Activated CD8-positive, alpha-beta T cell treated with anti-CD3 and anti-CD28 coated beads, Interleukin-2, amount 10 ng/mL, durations not matched to agents 7 days and 5 days (primary cell): ENCODE data around the gene HOXB13. TPM values are rescaled to one million over a fixed set of nuclear protein-coding genes. Genes with fewer than 3 reads are reported as not detected.

Source experiments
- ATAC-seq: fragments of 150-1000 bp; cut with Tn5 transposase; one replicate; pipeline ENCODE4 v1.10.0; 2021; ENCODE audit warnings: moderate library complexity
- CTCF ChIA-PET: fragments of 350-600 bp; sonication (Branson Sonifier 250); formaldehyde crosslinking; loops from one replicate; lab custom pipeline; 2021; ENCODE audit warnings: antibody characterized with exemption; lab: Charles Lee
- POLR2A ChIA-PET: fragments of 350-600 bp; sonication (Branson Sonifier 250); formaldehyde crosslinking; loops from one replicate; lab custom pipeline; 2021; ENCODE audit warnings: antibody characterized with exemption; lab: Charles Lee
- DNase-seq: peaks from one replicate; pipeline ENCODE4 v3.0.0-alpha.2; 2020
- H3K27ac Mint-ChIP-seq: one replicate; pipeline ENCODE4 v1.8.0; 2021; ENCODE audit warnings: mild to moderate bottlenecking, mixed read lengths
- H3K27me3 Mint-ChIP-seq: one replicate; pipeline ENCODE4 v1.8.0; 2021; ENCODE audit warnings: low read depth, mixed read lengths
- H3K36me3 Mint-ChIP-seq: one replicate; pipeline ENCODE4 v1.8.0; 2021; ENCODE audit warnings: low read depth, mixed read lengths
- H3K4me1 Mint-ChIP-seq: one replicate; pipeline ENCODE4 v1.8.0; 2021; ENCODE audit warnings: low read depth, mixed read lengths
- H3K4me3 Mint-ChIP-seq: one replicate; pipeline ENCODE4 v1.8.0; 2021; ENCODE audit warnings: mild to moderate bottlenecking, mixed read lengths
- H3K9me3 Mint-ChIP-seq: one replicate; pipeline ENCODE4 v1.8.0; 2022; ENCODE audit warnings: mixed read lengths; ENCODE audit not compliant: insufficient read depth
- total RNA-seq, 2 experiments: library from RNA; stranded (reverse); gene quantifications; one replicate each; pipeline ENCODE4 v1.2.3, GENCODE V29; 2021

Gene HOXB13
- total RNA-seq: not detected

DNA sequence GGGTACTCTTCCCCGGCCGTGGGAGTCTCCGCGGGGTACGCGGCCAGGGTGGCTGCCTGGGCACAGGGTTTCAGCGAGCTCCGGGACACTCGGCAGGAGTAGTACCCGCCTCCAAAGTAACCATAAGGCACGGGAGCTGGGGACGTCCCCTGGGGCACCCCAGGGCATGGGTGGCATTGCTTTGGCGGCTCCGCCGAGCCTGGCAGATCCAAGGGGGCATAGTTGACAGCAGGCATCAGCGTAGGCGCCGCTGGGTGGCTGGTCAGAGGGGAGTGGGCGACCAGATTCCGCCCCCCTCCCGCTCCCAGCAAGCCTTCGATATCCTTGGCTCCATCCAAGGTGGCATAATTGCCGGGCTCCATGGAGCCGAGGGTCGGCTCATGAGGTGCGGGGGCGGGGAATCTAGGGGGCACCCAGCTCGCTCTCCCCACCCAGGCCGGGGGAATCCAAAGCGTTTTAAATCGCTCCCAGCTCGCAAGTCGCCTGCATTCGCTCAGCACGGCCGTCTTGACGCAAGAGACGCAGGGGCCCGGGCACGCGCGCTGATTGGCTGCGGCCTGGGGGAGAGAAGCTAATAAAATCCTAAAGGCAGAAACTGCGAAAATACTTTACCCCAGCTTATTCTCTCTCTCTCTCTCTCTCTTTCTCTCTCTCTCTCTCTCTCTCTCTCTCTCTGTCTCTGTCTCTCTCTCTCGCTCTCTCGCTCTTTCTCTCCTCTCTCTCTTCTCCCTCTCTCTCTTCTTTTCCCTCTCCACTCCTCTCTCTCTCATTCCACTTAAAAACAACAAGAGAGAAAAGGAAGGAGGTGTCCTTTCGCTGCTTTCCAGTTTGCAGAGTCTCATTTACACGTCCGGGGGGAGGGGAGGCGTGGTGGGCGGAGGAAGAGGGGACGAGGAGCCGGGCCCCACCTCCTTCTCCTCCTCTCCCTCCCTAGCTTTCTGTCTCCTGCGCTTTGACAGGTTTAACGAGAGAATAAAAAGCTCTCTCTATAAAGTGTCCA lies at the start of gene HOXB13:
Gene HOXB13 (minus strand): TSS at position 519 of the 1,000 bp plus-strand sequence. CDS start 157 bp downstream, at position 362.
- Mint-ChIP-seq H3K4me1 (peaks cover 43% of the 10 kb centered on the region), H3K27me3 (peaks cover 94% of the 10 kb centered on the region), H3K9me3 (no peaks in the 10 kb centered on the region), H3K36me3 (no peaks in the 10 kb centered on the region), H3K27ac (peak within 1 kb of the TSS; percentile 60), H3K4me3 (peak within 1 kb of the TSS; percentile 38)
- POLR2A ChIA-PET: interaction anchor here (0.6 kb wide), 1 partner anchor 8 kb away, joined by 3 read pairs; no protein-coding TSS in a partner anchor
- DNase-seq (peak; percentile 49), ATAC-seq (no peak)
- CTCF ChIA-PET: interaction anchor here (1.0 to 2.2 kb wide), 4 partner anchors 9 to 76 kb away, joined by 3 to 6 read pairs (median 4); no protein-coding TSS in a partner anchor

DNA sequence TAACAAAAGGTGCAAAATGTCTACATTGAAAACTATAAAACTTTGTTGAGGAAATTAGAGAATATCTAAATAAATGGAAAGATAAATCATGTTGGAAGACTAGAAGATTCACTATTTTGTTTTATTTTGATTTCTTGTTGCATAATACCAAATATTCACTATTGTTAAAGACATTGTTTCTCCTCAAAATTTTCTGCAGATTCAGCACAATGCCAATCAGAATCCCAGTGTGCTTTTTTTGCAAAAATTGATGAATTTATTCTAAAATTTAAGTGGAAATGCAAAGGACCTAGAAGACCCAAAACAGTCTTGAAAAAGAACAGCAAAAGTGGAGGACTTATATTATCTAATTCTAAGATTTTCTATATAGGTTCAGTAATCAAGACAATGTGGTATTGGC lies 48.1 kb upstream of the HOXB13 start:
- Mint-ChIP-seq H3K9me3 (no peaks in the 10 kb centered on the region), H3K27me3 (peaks cover 34% of the 10 kb centered on the region), H3K36me3 (no peaks in the 10 kb centered on the region), H3K27ac (no peak overlapping the region), H3K4me3 (no peak overlapping the region), H3K4me1 (no peaks in the 10 kb centered on the region)
- DNase-seq (no peak), ATAC-seq (no peak)
- ChIA-PET CTCF (interaction anchor here (0.9 kb wide), 1 partner anchor 98 kb away, joined by 3 read pairs; no protein-coding TSS in a partner anchor), POLR2A (no interaction called here)

DNA sequence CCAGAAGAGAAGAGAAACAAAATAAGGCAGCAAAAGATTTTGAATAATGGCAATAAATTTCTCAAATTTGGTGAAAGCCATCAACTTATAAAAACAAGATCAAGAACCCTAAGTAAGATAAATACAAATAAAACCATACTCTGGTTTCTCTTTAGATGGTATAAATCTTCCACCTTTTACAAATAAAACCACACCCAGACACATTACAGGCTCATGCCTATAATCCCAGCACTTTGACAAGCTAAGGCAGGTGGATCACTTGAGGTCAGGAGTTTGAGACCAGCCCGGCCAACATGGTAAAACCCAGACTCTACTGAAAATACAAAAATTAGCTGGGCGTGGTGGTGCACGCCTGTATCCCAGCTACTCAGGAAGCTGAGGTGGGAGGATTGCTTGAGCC lies 44.7 kb upstream of the HOXB13 start:
- Mint-ChIP-seq H3K36me3 (no peaks in the 10 kb centered on the region), H3K4me3 (no peak overlapping the region), H3K4me1 (peaks cover 5% of the 10 kb centered on the region), H3K27ac (no peak overlapping the region), H3K9me3 (no peaks in the 10 kb centered on the region), H3K27me3 (peaks cover 32% of the 10 kb centered on the region)
- no peak for ATAC-seq
- ChIA-PET CTCF (interaction anchor here (1.1 kb wide), 1 partner anchor 111 kb away, joined by 4 read pairs; no protein-coding TSS in a partner anchor), POLR2A (no interaction called here)
- DNase-seq: no peak

DNA sequence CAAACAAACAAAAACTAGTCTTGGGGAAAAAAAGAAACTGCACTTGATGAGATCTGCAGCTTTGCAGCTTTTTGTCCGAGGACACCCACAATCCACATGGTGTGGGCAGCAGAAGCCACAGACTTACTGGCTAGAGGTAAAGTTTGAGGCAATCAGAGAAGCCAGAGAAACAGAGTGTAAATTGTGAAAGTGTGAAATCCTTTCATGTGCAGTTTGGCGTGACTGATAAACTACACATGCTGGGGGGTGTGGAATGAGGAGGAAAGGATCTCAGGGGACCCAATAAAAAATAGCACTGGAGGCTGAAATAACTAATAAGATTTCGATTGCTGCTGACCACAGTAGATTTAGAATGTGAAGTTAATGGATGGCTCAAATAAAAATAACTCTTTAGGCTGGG lies 42.4 kb upstream of the HOXB13 start:
- H3K27ac Mint-ChIP-seq: no peak overlapping the region
- ATAC-seq (no peak), DNase-seq (no peak)
- no peak overlapping the region for H3K4me3 Mint-ChIP-seq
- H3K27me3 Mint-ChIP-seq: peaks cover 38% of the 10 kb centered on the region
- ChIA-PET CTCF (interaction anchor here (2.9 kb wide), 1 partner anchor 92 kb away, joined by 14 read pairs; no protein-coding TSS in a partner anchor), POLR2A (no interaction called here)
- H3K36me3 Mint-ChIP-seq: no peaks in the 10 kb centered on the region
- H3K9me3 Mint-ChIP-seq: no peaks in the 10 kb centered on the region
- peaks cover 5% of the 10 kb centered on the region for H3K4me1 Mint-ChIP-seq

DNA sequence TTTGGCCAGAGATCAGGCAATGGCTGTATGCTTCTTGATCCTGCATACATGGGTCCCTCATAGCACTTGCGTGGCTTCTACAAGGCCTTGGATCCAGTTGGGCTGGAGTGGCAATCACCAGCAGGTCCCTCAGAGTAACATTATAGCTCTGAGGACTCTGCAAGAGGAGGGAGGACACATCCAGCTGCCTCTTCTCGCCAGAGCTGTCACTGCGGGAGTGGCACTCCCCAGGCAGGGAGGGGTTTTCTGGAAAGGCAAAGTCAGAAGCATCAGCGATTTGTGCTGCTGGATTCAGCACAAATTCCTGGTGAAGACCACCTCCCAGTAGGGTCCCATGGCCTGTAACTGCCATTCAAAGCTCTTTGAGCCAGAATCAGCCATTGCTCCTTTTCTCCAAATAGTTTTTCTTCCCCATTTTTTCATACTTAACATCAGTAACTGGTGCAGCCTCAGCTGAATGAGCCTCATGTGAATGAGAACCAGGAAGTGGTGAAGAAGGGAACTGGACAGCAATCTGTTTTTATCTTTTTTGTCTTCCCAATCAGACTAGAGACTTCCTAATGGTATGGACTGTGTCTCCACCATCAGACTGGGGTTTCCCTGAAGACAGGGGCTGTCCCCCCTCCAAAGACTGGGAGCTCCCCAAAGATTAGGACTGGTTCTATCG lies 40.6 kb upstream of the HOXB13 start:
- POLR2A ChIA-PET: no interaction called here
- Mint-ChIP-seq H3K4me3 (no peak overlapping the region), H3K27me3 (peaks cover 37% of the 10 kb centered on the region), H3K4me1 (peaks cover 5% of the 10 kb centered on the region), H3K27ac (no peak overlapping the region), H3K9me3 (no peaks in the 10 kb centered on the region), H3K36me3 (no peaks in the 10 kb centered on the region)
- ATAC-seq: no peak
- DNase-seq: no peak
- CTCF ChIA-PET: interaction anchor here (0.6 to 2.9 kb wide), 5 partner anchors 35 to 110 kb away, joined by 3 to 14 read pairs (median 3); no protein-coding TSS in a partner anchor

DNA sequence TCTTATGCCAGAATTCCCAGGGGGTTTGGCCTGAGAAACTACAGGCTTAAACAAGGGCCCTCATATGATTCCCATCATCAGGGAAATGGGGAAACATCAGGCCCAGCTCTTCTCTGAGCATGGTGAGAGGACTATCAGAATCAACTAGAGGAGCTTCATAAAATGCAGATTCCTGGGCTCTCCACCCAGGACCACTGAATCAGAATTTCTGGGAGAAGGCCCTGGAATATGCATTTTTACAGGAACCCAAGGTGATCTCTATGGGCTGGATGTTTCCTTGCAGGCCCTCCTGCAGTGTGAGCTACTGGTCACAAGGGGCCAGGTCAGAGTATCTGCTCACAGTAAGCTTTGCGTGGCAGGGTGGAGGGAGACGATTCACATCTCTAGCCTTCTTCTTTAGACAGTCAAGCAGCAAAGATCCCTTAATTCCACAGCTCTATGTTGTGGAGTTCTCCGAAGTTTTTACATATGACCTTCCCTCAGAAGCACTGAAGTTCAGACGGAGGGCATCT lies 38.8 kb upstream of the HOXB13 start:
- Mint-ChIP-seq H3K4me1 (peaks cover 5% of the 10 kb centered on the region), H3K36me3 (no peaks in the 10 kb centered on the region), H3K4me3 (no peak overlapping the region), H3K9me3 (no peaks in the 10 kb centered on the region), H3K27ac (no peak overlapping the region), H3K27me3 (peaks cover 43% of the 10 kb centered on the region)
- DNase-seq: no peak
- POLR2A ChIA-PET: no interaction called here
- CTCF ChIA-PET: interaction anchor here (0.9 to 2.8 kb wide), 6 partner anchors 43 to 247 kb away, joined by 3 to 12 read pairs (median 4); no protein-coding TSS in a partner anchor
- no peak for ATAC-seq

DNA sequence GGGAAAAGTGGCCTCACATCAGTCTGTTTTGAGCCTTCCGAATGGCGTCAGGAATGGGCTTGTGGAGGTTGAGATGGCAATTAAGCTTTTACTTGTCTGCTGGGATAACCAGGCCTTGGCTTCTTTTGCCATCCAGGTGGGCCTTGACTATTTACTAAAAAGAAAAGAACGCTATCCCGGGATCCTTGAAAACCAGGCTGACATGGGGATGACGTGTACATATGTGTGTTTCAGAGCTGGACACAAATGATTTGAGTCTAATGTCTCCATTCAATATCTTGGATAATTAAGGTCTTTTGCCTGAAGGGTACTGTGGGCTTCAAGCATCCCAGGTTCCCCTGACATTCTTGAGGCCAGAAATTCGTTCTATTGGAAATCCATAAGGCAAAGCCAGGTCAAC lies 32.6 kb upstream of the HOXB13 start:
- DNase-seq (no peak), ATAC-seq (no peak)
- no peaks in the 10 kb centered on the region for H3K36me3 Mint-ChIP-seq
- ChIA-PET POLR2A (no interaction called here), CTCF (interaction anchor here (0.7 kb wide), 1 partner anchor 118 kb away, joined by 3 read pairs; no protein-coding TSS in a partner anchor)
- no peaks in the 10 kb centered on the region for H3K4me1 Mint-ChIP-seq
- H3K9me3 Mint-ChIP-seq: no peaks in the 10 kb centered on the region
- H3K27ac Mint-ChIP-seq: no peak overlapping the region
- H3K27me3 Mint-ChIP-seq: peaks cover 66% of the 10 kb centered on the region
- no peak overlapping the region for H3K4me3 Mint-ChIP-seq

DNA sequence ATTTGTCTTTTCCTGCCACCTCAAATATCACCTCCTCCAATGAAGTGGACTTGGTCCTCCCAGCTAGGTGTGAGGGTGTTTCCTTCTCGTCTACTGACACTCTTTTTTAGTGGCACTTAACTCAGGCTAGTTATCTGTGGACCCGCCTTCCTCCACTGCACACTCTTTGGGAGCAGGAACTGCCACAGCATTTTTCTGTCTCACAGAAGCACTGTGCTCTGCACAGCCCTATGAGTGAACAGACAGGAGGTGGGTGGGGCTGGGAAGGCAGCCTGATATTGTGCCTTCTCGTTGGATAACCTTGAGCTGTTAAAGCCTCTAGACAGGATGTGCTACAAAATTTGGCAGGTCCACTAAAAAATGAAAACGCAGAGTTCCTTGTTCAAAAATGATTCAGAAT lies 31.9 kb upstream of the HOXB13 start:
- H3K27ac Mint-ChIP-seq: no peak overlapping the region
- POLR2A ChIA-PET: no interaction called here
- no peaks in the 10 kb centered on the region for H3K9me3 Mint-ChIP-seq
- ATAC-seq (no peak), DNase-seq (no peak)
- H3K4me1 Mint-ChIP-seq: no peaks in the 10 kb centered on the region
- no peak overlapping the region for H3K4me3 Mint-ChIP-seq
- H3K36me3 Mint-ChIP-seq: no peaks in the 10 kb centered on the region
- CTCF ChIA-PET: interaction anchor here (0.7 kb wide), 1 partner anchor 118 kb away, joined by 3 read pairs; no protein-coding TSS in a partner anchor
- peaks cover 72% of the 10 kb centered on the region for H3K27me3 Mint-ChIP-seq

DNA sequence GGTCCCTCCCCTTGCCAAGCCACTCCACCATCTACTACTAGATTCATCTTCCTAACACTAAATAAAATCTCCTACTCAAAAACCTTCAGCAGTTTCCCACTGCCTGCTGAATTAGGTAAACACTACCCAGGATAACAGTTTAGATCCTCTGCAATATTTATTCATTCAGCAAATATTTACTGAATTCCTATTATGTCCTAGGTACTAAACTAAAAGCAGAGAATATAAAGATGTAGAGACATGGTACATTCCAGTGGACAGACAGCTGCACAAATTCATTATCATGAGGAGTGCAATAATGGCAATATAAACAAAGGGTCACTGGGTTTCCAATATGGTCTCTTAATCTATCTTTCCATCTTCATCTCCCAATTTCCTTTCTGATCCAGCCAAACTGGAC lies 30.7 kb upstream of the HOXB13 start:
- no peaks in the 10 kb centered on the region for H3K4me1 Mint-ChIP-seq
- H3K4me3 Mint-ChIP-seq: no peak overlapping the region
- ATAC-seq: no peak
- no peak for DNase-seq
- ChIA-PET CTCF (interaction anchor here (0.8 kb wide), 1 partner anchor 81 kb away, joined by 3 read pairs; no protein-coding TSS in a partner anchor), POLR2A (no interaction called here)
- H3K27ac Mint-ChIP-seq: no peak overlapping the region
- no peaks in the 10 kb centered on the region for H3K36me3 Mint-ChIP-seq
- peaks cover 74% of the 10 kb centered on the region for H3K27me3 Mint-ChIP-seq
- H3K9me3 Mint-ChIP-seq: no peaks in the 10 kb centered on the region

DNA sequence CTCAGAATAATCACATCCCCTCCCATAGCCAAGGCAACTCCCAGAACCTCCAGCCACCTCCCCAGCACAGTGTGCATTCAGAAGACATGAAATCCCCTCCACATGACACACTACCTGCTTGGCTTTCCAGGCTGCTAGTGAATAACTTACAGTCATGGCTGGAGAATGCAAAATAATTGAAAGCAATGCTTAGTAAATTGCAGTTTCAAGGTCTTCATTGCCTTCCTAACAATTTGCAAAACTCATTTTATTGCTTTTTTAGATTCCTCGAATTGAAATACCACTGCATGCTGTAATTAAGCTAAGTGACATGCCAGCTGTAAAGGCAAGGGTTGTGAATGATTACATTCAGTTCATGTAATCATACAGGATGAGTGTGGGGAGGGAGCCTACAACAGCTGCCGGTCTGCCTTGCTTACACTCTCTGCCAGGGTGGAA lies 29.0 kb upstream of the HOXB13 start:
- ATAC-seq (no peak), DNase-seq (no peak)
- Mint-ChIP-seq H3K4me3 (no peak overlapping the region), H3K27ac (no peak overlapping the region), H3K4me1 (no peaks in the 10 kb centered on the region), H3K27me3 (peaks cover 79% of the 10 kb centered on the region), H3K36me3 (no peaks in the 10 kb centered on the region), H3K9me3 (no peaks in the 10 kb centered on the region)
- POLR2A ChIA-PET: no interaction called here
- CTCF ChIA-PET: interaction anchor here (0.9 to 1.1 kb wide), 2 partner anchors 33 to 122 kb away, joined by 3 to 5 read pairs; no protein-coding TSS in a partner anchor

DNA sequence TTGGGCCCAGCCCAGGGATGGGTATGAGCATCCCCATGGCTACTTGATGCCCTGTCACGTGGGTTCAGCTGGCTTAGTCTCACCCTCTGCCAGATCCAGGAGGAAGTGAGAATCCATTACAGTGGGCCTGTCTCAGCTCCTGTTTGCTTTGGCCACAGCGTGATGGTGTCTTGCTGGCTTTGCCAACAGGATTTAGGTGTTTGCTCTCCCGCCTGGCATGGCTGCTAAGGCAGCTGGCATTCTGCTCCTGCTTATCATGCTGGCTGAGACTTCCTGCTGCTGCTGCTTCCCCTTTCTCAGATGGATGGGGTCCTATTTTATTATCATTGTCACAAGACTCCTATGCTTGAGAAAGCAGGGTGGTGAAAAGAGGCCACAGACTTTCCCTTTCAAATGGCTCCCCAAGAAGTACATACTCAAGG lies 28.3 kb upstream of the HOXB13 start:
- no peaks in the 10 kb centered on the region for H3K4me1 Mint-ChIP-seq
- ChIA-PET CTCF (interaction anchor here (2.3 kb wide), 1 partner anchor 32 kb away, joined by 6 read pairs; no protein-coding TSS in a partner anchor), POLR2A (no interaction called here)
- H3K36me3 Mint-ChIP-seq: no peaks in the 10 kb centered on the region
- no peak overlapping the region for H3K4me3 Mint-ChIP-seq
- H3K27me3 Mint-ChIP-seq: peaks cover 82% of the 10 kb centered on the region
- no peak for DNase-seq
- H3K27ac Mint-ChIP-seq: no peak overlapping the region
- no peak for ATAC-seq
- H3K9me3 Mint-ChIP-seq: no peaks in the 10 kb centered on the region
